Skeletal muscle tissue (tissue), 4 donors: ENCODE measurements around the gene OVCA2. TPM values are rescaled to one million over a fixed set of nuclear protein-coding genes. Genes with fewer than 3 reads are reported as not detected.
"Not testable (repeated sequence)": the region's sequence is repeated elsewhere in the genome, so short reads cannot be mapped to it uniquely, and the experiment has no call there.

Experiments used
- H3K27ac ChIP-seq: one replicate; pipeline ENCODE4 v1.7.0; 2013; ENCODE audit warnings: mild to moderate bottlenecking, low read depth, low read length, inconsistent platforms
- H3K27me3 ChIP-seq, 3 donors: one replicate each; pipeline ENCODE4 v1.7.0; 2013; ENCODE audit warnings: low read length in 3 of 3; ENCODE audit not compliant: control insufficient read depth in 3 of 3, insufficient read depth in 3 of 3
- H3K36me3 ChIP-seq, 3 donors: one replicate each; pipeline ENCODE4 v1.7.0; 2013; ENCODE audit warnings: low read length in 3 of 3; ENCODE audit not compliant: control insufficient read depth in 3 of 3, insufficient read depth in 3 of 3
- H3K4me1 ChIP-seq, 3 donors: one replicate each; pipeline ENCODE4 v1.7.0; 2013; ENCODE audit warnings: low read length in 3 of 3, mild to moderate bottlenecking in 3 of 3; ENCODE audit not compliant: control insufficient read depth in 3 of 3, insufficient read depth in 3 of 3
- H3K4me3 ChIP-seq, 3 donors: one replicate each; pipeline ENCODE4 v1.7.0; 2013; ENCODE audit warnings: low read length in 3 of 3
- H3K9ac ChIP-seq, 3 donors: one replicate each; pipeline ENCODE4 v1.7.0; 2013; ENCODE audit warnings: low read length in 3 of 3, mild to moderate bottlenecking in 3 of 3, moderate library complexity in 2 of 3, low read depth in 1 of 3
- H3K9me3 ChIP-seq, 3 donors: one replicate each; pipeline ENCODE4 v1.7.0; 2013; ENCODE audit warnings: low read length in 3 of 3; ENCODE audit not compliant: control insufficient read depth in 3 of 3
- total RNA-seq: library from RNA; depleted of rRNA; stranded (reverse); fragments of >200 nt; gene quantifications from one replicate; pipeline ENCODE4 v1.2.3, GENCODE V29; 2014
- donor health status: Osteomylitis.

OVCA2 gene
- total RNA-seq, 1 donor from 2014 or later = 24.0 TPM

- H3K27me3 ChIP-seq, H3K9me3 ChIP-seq, H3K36me3 ChIP-seq, H3K9ac ChIP-seq, H3K27ac ChIP-seq, H3K4me3 ChIP-seq: not testable (repeated sequence)
- H3K4me1 ChIP-seq = peaks cover 23 to 41% (median 25%) of the 10 kb centered on the region in 3 donors
Observed at GRCh38 chr17:2013220-2013993, 28.4 kb upstream of the OVCA2 start.

- H3K9me3 ChIP-seq = no peaks in the 10 kb centered on the region
- no peak overlapping the region for H3K9ac ChIP-seq
- no peak overlapping the region for H3K4me3 ChIP-seq
- H3K4me1 ChIP-seq = peaks cover 23 to 44% (median 25%) of the 10 kb centered on the region in 3 donors
- peaks cover 0 to 5% (median 5%) of the 10 kb centered on the region in 3 donors for H3K27me3 ChIP-seq
- H3K27ac ChIP-seq = no peak overlapping the region
- H3K36me3 ChIP-seq = no peaks in the 10 kb centered on the region
Observed at GRCh38 chr17:2013994-2014317, 27.9 kb upstream of the OVCA2 start.

- Histone ChIP-seq H3K9me3 (no peaks in the 10 kb centered on the region), H3K27me3 (peaks cover 0 to 8% (median 5%) of the 10 kb centered on the region in 3 donors), H3K27ac (no peak overlapping the region), H3K9ac (no peak overlapping the region), H3K36me3 (no peaks in the 10 kb centered on the region), H3K4me1 (peaks cover 23 to 52% (median 25%) of the 10 kb centered on the region in 3 donors), H3K4me3 (no peak overlapping the region)
Observed at GRCh38 chr17:2015314-2015713, 26.5 kb upstream of the OVCA2 start.

GRCh38 chr17:2016494-2016893 is 25.3 kb upstream of the OVCA2 start:
- Histone ChIP-seq H3K27ac (no peak overlapping the region), H3K4me3 (no peak overlapping the region), H3K9me3 (no peaks in the 10 kb centered on the region), H3K9ac (no peak overlapping the region), H3K4me1 (peaks cover 21 to 49% (median 22%) of the 10 kb centered on the region in 3 donors), H3K36me3 (no peaks in the 10 kb centered on the region), H3K27me3 (peaks cover 0 to 8% (median 5%) of the 10 kb centered on the region in 3 donors)

- Histone ChIP-seq H3K4me3 (no peak overlapping the region), H3K27ac (no peak overlapping the region), H3K9ac (peak overlapping the region in 1 of 3 donors; percentile 1), H3K4me1 (peaks cover 12 to 40% (median 13%) of the 10 kb centered on the region in 3 donors), H3K36me3 (no peaks in the 10 kb centered on the region), H3K9me3 (no peaks in the 10 kb centered on the region), H3K27me3 (peaks cover 0 to 8% (median 5%) of the 10 kb centered on the region in 3 donors)
Observed at GRCh38 chr17:2017274-2017941, 24.4 kb upstream of the OVCA2 start.

- no peaks in the 10 kb centered on the region for H3K36me3 ChIP-seq
- no peak overlapping the region for H3K9ac ChIP-seq
- peaks cover 4 to 10% (median 5%) of the 10 kb centered on the region in 3 donors for H3K27me3 ChIP-seq
- H3K9me3 ChIP-seq = no peaks in the 10 kb centered on the region
- H3K4me3 ChIP-seq = no peak overlapping the region
- no peak overlapping the region for H3K27ac ChIP-seq
- peaks cover 13 to 35% (median 20%) of the 10 kb centered on the region in 3 donors for H3K4me1 ChIP-seq
Observed at GRCh38 chr17:2018716-2019510, 22.9 kb upstream of the OVCA2 start.

- peaks cover 21 to 41% (median 25%) of the 10 kb centered on the region in 3 donors for H3K4me1 ChIP-seq
- peaks cover 4 to 12% (median 6%) of the 10 kb centered on the region in 3 donors for H3K27me3 ChIP-seq
- H3K27ac ChIP-seq = no peak overlapping the region
- no peaks in the 10 kb centered on the region for H3K9me3 ChIP-seq
- no peak overlapping the region for H3K4me3 ChIP-seq
- H3K36me3 ChIP-seq = no peaks in the 10 kb centered on the region
- H3K9ac ChIP-seq = no peak overlapping the region
Observed at GRCh38 chr17:2019723-2020122, 22.1 kb upstream of the OVCA2 start.

GRCh38 chr17:2020721-2021120 is 21.1 kb upstream of the OVCA2 start:
- H3K27me3 ChIP-seq = peaks cover 4 to 12% (median 8%) of the 10 kb centered on the region in 3 donors
- no peaks in the 10 kb centered on the region for H3K9me3 ChIP-seq
- H3K4me1 ChIP-seq = peaks cover 22 to 42% (median 31%) of the 10 kb centered on the region in 3 donors
- no peak overlapping the region for H3K4me3 ChIP-seq
- H3K27ac ChIP-seq = no peak overlapping the region
- no peak overlapping the region for H3K9ac ChIP-seq
- H3K36me3 ChIP-seq = no peaks in the 10 kb centered on the region

GRCh38 chr17:2022647-2023240 is 19.1 kb upstream of the OVCA2 start:
- no peak overlapping the region for H3K27ac ChIP-seq
- no peaks in the 10 kb centered on the region for H3K36me3 ChIP-seq
- H3K4me1 ChIP-seq = peaks cover 17 to 34% (median 32%) of the 10 kb centered on the region in 3 donors
- H3K9me3 ChIP-seq = no peaks in the 10 kb centered on the region
- no peak overlapping the region for H3K9ac ChIP-seq
- no peak overlapping the region for H3K4me3 ChIP-seq
- peaks cover 7 to 20% (median 19%) of the 10 kb centered on the region in 3 donors for H3K27me3 ChIP-seq
